Endothelial cell of hepatic sinusoid (primary cell): ENCODE measurements around the gene STK31.
"Not testable (repeated sequence)": the region's sequence is repeated elsewhere in the genome, so short reads cannot be mapped to it uniquely, and the experiment has no call there.

Experiments used
- in situ Hi-C: cut with HindIII; loops from 2 replicates; pipeline ENCODE4 v1.10.0; 2017; ENCODE audit warnings: low sequenced_read_pairs

The STK31 gene

DNA sequence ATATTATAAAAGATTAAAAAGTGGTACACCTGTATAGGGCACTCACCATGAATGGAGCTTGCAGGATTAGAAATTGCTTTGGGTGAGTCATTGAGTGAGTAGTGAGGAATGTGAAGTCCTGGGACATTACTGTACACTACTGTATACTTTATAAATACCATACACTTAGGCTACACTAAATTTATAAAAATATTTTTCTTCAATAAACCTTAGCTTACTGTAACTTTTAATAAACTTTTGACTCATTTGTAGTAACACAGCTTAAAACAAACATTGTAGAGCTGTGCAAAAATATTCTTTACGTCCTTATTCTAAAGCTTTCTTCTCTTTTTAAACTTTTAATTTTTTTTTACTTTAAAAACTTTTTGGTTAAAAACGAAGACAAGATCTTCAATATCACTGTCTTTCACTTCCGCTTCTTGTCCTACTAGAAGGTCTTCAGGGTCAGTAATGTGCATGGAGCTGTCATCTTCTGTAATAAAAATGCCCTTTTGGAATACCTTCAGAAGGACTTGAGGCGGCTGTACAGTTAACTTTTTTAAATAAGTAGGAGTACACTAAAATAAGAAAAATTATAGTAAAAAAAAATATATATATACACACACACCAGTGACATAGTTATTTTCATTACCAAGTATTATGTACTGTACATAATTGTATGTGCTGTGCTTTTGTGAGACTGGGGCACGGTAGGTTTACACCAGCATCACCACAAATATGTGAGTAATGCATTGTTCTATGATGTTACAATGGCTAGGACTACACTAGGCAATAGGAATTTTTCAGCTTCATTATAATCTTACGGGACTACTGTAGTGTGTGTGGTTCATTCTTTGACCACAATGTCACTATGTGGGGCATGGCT lies 3.5 kb downstream of the STK31 start:
- in situ Hi-C loops, result loop anchor here (25.0 kb wide), 1 partner anchor 451 kb away; no protein-coding TSS in a partner anchor

DNA sequence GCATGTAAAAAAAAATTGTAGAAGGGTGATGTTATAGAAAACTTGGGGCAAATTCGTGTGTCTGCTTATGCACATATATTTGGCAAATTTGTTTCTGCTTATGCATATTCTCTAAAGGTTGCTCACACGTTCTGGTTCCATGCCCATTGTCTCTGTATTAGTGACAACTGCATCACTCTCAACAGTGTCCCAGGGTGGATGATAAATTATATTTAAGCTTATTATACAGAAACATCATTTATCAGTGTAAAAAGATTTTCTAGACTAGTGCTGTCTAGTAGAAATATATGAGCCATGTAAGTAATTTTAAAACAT lies 4.1 kb downstream of the STK31 start:
- in situ Hi-C loops, result loop anchor here (25.0 kb wide), 1 partner anchor 452 kb away; no protein-coding TSS in a partner anchor

DNA sequence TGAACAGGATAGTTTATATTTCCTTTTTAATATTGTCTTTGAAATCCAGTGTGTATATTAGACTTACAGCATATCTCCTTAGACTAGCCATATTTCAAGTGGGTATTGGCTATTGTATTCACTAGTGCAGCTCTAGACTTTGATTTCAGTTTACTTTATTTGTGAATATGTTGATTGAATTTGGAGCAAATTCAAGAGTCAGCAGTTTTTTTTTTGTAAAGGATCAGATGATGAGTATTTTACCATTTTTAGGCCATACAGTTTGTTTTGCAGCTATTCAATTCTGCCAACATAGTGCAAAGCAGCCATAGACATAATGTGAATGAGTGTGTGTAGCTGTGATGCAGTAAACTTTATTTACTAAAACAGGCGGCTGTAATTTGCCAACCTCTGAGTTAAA lies 4.6 kb downstream of the STK31 start:
- in situ Hi-C loops, result loop anchor here (25.0 kb wide), 1 partner anchor 452 kb away; no protein-coding TSS in a partner anchor

DNA sequence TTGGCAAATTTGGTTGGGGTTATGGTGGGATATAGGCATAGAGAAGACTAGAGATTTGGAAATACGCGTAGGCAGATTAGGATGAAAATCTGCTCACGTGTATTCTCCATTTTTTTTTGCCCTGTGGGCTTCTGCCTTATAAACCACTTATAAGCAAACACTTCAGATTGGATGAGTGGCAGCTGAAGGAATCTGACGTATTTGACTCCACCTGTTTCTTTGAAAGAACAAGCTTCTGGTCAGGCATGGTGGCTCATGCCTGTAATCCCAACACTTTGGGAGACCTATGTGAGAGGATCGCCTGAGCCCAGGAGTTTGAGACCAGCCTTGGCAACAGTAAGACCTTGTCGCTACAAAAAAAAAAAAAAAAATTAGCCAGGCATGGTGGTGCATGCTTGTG lies 5.1 kb downstream of the STK31 start:
- in situ Hi-C loops, result loop anchor here (25.0 kb wide), 1 partner anchor 453 kb away; no protein-coding TSS in a partner anchor

DNA sequence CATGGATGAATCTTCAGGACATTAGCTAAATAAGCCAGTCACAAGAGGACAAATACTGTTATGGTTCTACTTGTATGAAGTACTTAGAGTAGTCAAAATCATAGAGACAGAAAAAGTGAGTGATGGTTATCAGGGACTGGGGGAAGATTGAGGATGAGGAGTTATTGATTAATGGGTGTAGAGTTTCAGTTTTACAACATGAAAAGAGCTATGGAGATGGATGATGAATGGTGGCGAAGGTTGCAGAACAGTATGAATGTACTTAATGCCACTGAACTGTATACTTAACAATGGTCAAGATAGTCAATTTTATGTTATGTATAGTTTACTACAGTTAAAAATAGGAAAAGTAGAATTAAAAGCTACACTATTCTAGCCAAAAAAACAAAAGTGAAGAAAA lies 7.8 kb downstream of the STK31 start:
- in situ Hi-C loops, result loop anchor here (25.0 kb wide), 1 partner anchor 455 kb away; no protein-coding TSS in a partner anchor

DNA sequence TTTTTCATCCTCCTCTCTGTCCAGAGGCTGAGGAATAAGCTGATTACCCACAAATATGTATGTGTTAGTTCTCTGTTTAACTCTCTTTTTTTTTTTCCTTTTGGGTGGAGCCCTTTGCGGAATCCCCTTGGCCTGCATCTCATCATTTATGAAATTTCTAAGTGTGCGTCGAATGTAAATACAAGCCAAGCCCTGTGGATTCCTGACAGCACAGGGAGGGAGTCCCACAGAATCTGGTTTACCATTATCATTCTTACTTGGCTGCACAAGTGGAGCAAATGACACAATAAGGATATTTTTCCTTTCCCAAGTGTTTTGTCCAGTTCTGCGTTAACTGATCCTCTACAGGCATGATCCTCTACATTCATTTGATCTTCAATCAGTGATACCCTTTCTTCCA lies 11.4 kb downstream of the STK31 start:
- in situ Hi-C loops, result loop anchor here (25.0 kb wide), 1 partner anchor 459 kb away; no protein-coding TSS in a partner anchor

DNA sequence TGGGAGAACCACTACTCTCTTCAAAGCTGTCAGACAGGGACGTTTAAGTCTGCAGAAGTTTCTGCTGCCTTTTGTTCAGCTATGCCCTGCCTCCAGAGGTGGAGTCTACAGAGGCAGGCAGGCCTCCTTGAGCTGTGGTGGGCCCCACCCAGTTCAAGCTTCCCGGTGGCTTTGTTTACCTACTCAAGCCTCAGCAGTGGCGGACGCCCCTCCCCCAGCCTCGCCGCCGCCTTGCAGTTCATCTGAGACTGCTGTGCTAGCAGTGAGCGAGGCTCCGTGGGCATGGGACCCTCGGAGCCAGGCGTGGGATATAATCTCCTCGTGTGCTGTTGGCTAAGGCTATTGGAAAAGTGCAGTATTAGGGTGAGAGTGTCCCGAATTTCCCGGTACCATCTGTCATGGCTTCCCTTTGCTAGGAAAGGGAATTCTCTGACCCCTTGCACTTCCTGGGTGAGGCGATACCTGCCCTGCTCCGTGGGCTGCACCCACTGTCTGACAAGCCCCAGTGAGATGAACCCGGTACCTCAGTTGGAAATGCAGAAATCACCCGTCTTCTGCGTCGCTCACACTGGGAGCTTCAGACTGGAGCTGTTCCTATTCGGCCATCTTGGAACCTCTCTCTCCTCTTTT lies 12.7 kb downstream of the STK31 start:
- in situ Hi-C loops, result loop anchor here (25.0 kb wide), 1 partner anchor 460 kb away; no protein-coding TSS in a partner anchor

DNA sequence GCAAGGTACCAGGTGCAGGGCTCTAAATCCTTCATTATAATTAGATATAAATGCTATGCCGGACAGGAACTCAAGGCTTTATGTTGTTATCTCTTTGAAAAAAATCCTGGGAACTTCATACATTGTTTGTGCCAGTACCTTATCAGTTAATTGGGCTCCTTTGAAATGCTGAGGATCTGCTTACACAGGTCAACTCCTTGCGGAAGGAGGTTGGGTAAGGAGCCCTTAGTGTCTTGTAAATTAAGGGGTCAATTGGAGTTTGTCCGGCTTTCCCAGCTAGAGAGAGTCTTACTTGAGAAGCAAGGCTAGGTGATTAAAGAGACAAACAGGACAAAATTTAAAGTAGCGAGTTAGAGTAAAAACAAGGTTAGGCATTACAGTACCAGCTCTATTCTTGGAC lies 14.1 kb downstream of the STK31 start:
- in situ Hi-C loops, result loop anchor here (25.0 kb wide), 1 partner anchor 462 kb away; no protein-coding TSS in a partner anchor

DNA sequence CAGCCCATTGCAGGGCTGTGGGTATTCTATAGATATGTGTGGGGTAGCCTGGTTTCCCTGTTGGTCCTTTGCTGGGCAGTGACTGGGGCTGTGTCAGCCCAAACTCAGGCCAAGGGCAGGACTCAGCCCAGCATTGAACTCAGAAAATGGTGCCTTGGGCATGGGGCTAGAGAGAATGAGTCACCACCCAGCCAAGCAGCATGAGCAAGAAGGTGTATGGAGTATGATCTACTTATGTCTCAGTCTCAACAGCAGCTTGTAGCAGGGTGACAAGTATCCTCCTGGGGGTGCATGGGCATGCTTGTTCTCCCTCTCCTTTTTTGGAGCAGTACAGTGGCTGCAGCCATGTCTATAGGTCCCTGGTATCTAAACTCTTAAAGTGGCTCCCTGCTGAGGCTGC lies 32.0 kb downstream of the STK31 start:
- in situ Hi-C loops, result no loop called here

DNA sequence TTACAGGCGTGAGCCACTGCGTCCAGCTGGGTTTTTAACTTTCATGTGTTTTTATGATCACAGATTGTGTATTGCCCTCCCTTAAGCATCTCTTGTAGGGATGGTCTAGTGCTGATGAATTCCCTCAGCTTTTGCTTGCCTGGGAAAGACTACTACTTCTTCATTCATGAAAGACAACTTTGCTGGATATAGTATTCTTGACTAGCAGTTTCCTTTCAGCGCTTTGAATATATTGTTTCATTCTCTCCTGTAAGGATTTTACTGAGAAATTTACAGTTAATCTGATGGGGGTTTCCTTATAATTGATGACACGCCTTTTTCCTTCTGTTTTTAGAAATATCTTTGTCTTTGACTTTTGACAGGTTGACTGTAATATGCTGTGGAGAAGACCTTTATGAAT lies 33.2 kb downstream of the STK31 start:
- in situ Hi-C loops, result no loop called here

DNA sequence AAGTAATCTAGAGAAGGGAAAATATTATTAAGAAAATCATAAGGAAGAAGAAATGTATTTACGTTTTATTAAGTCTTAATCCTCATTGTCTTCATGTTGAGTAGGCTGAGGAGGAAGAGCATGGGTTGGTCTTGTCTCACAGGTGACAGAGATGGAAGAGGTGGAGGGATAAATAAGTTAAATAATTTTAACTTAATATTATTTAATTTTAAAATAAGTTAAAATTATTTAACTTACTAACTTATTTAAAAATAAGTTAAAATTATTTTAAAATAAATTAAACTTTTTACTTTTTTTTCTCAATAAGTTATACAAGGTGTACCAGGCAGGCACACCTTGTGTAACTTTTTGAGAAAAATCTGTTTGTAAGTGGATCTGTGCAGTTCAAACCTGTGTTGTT lies 36.6 kb downstream of the STK31 start:
- in situ Hi-C loops, result no loop called here

DNA sequence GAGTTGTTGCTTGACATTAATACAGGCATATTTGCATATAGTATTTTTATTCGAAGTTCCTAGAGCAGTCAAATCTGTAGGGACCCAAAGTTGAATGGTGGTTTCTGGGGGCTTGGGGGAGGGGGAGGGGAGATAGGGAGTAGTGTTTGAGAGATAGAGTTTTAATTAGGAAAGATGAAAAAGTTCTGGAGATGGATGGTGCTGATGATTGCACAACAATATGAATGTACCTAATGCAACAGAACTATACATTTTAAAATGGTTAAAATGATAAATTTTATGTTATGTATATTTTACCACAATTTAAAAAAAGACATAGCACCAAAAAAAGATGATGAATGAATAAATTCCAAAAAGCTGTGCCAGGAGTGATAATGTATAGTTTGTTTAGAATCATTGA lies 41.8 kb downstream of the STK31 start:
- in situ Hi-C loops, result no loop called here

DNA sequence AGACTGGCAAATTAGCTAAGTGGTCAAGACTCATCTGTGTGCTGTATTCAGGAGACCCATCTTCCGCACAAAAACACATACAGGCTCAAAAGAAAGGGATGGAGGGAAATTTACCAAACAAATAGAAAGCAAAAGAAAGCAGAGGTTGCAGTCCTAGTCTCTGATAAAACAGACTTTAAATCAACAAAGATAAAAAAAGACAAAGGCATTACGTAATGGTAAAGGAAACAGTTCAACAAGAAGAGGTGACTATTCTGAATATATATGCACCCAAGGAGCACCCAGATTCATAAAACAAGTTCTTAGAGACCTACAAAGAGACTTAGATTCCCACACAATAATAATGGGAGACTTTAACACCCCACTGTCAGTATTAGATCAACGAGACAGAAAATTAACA lies 48.8 kb downstream of the STK31 start:
- in situ Hi-C loops, result not testable (repeated sequence)

DNA sequence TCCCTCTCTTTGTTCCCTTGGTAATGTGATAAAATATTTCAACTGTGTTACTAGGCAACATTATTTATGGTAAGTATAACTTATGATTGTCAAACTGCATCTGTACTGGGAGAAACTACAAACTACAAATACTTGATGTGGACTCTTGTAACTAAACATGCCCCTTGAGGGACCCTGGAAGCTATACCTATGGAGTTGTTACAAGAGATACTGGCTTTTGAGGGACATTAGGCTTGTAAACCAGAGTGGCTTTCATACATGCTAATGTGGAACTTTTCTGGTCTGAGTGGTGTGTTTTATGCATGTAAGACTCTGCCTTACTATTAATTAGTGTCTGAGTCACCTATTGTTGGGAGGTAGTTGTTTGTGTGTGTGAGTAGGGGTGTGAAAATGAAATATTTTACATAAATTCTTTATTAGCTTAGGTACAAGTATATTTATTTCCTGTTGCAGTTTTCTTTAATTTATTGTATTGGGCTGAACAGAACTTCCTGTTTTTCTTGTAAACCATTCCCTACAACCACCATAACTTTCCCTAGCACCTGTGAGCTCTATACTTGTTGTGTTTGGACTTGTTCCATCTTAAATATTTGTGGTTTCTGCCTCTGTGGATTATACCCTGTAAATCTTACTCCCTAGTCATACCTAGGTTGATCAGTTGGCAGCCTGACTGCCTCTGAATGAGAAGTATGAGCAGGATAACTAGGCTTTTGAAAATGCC lies 49.8 kb downstream of the STK31 start:
- in situ Hi-C loops, result no loop called here

DNA sequence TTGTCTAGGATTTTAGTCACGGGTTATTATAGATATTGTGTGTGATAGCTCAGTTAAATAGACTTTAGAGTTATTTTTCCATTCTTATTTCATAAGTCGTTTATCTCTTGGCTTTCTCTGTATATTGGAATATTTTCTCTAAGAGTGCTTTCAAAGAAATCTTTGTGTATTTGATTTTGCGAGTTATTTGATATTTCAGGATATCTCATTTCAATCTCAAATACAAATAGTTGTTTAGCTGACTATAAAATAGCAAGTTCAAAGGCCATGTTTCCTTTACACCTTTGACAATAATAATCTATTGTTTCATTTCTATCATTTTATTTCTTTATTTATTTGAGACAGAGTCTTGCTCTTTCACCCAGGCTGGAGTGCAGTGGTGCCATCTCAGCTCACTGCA lies 55.9 kb downstream of the STK31 start:
- in situ Hi-C loops, result no loop called here

DNA sequence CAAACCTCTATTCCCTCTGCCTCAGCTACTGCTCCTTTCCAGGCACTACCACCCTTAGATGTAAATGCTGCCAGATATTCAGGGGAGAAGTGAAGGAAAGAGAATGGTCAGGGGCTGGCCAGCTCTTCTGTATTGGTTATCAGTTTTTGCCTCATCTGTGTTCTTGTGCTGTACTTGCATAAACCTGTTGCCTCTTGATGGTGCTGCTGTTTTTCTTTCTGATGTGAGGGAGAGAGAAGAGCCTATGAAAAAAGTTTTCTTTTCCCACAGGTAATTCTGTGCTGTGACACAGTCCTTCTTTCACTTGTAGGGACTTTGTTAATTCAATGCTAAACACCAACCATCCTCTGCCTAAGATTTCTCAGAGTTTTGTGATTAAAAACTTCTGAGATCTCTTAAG lies 57.5 kb downstream of the STK31 start:
- in situ Hi-C loops, result no loop called here

DNA sequence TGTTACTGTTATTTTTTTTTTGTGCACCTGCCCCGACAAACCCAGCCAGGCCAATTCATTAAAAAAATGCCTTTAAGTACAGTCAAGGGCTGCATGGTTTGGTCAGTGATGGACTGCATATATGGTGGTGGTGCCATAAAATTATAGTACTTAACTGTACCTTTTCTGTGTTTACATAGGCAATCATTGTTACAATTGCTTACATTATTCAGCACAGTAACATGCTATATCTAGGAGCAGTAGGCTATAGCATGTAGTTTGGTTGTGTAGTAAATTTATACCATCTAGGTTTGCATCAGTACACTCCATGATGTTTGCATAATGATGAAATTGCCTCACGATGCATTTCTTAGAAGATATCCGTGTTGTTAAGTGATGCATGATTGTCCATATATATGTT lies 58.0 kb downstream of the STK31 start:
- in situ Hi-C loops, result no loop called here

DNA sequence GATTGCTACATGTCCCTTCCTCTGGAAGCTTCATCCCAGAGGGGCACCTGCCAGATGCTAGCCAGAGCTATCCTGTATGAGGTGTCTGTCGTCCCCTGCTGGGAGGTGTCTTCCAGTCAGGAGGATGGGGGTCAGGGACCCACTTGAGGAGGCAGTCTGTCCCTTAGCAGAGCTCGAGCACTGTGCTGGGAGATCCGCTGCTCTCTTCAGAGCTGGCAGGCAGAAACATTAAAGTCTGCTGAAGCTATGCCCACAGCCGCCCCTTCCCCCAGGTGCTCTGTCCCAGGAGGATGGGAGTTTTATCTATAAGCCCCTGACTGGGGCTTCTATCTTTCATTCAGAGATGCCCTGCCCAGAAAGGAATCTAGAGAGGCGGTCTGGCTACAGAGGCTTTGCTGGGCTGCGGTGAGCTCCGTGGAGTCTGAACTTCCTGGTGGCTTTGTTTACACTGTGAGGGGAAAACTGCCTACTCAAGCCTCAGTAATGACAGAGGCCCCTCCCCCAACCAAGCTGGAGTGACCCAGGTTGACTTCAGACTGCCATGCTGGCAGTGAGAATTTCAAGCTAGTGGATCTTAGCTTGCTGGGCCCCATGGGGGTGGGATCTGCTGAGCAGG lies 69.3 kb downstream of the STK31 start:
- in situ Hi-C loops, result not testable (repeated sequence)

DNA sequence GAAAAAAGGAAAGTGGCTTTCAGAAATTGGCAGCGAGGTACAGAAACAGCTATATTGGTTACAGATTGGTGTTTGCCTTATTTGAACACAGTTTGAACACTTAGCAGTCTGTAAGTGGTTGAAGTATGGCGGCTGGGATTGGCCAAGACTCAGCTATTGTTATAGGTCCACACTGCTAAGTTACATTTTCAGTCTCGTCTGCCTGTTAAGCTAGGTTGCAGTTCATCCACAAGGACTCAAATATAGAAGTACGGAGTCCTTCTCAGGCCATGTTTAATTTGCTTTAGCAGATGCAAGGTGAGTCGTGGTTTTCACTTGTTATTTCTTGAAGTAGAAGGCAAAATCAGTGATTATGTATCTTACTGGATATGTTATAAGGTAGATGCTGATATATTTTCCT lies 73.1 kb downstream of the STK31 start:
- in situ Hi-C loops, result no loop called here

DNA sequence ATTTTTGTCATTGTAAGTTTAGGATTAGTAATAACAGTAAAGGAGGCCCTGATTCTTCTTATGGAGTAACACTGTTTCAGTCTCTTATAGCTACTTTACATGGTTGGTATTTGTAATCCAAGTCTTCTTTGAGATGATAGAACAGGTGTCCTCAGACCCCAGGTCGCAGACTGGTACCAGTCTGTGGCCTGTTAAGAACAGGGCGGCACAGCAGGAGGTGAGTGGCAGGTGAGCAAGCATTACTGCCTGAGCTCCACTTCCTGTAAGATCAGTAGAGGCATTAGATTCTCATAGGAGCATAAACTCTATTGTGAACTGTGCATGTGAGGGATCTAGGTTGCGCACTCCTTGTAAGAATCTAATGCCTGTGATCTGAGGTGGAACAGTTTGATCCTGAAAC lies 77.3 kb downstream of the STK31 start:
- in situ Hi-C loops, result no loop called here

DNA sequence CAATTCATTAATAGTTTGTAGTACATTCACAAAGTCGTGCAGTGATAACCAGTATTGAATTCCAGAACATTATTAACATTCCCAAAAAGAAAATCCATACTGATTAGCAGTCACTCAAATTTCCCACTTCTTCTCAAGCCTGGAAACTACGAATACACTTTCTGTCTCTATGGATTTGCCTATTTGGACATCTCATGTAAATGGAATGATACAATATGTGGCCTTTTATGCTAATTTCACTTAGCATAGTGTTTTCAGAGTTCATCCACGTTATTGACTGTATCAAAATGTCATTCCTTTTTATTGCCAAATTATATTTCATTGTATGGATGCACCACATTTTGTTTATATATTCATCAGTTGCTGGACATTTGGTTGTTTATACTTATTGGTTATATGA lies 78.8 kb downstream of the STK31 start:
- in situ Hi-C loops, result no loop called here
